HG02938 (cell line): ENCODE measurements around the gene IFI44L.

Experiments
- ATAC-seq: cut with Tn5 transposase; IDR thresholded peaks from one replicate; pipeline ENCODE4 v1.9.1; 2021; ENCODE audit warnings: mild to moderate bottlenecking, moderate library complexity; ENCODE audit not compliant: unreplicated experiment

The IFI44L gene

DNA sequence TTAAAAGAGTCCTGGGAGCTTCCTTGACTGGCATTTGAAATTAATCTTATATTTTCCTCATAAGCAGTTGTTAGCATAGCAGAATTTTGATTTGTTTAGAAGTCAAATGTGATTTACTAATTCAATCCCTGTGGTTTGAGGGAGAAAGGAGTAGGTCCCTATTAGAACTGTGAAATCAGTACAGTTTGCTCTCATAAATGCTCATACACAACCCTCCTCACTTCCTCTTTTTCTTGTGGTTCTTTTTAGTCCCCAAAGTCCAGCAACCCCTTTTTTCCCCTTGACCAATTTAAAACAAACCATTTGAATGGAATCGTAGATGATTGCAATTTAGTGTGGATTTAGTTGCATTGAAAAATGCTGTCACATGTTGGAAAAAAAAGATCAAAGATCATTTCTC lies 20.2 kb downstream of the IFI44L start:
- ATAC-seq = peak; percentile 76

DNA sequence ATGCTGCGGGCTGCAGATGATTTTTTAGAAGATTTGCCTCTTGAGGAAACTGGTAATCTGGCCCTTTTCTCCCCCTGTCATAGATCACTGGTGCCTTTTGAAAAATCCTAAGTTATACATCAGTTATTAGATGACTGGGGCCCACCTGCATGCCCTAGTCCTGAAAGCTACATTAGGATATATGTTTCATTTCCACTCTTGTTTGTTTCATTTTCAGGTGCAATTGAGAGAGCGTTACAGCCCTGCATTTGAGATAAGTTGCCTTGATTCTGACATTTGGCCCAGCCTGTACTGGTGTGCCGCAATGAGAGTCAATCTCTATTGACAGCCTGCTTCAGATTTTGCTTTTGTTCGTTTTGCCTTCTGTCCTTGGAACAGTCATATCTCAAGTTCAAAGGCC lies 21.3 kb downstream of the IFI44L start:
- ATAC-seq = no peak

DNA sequence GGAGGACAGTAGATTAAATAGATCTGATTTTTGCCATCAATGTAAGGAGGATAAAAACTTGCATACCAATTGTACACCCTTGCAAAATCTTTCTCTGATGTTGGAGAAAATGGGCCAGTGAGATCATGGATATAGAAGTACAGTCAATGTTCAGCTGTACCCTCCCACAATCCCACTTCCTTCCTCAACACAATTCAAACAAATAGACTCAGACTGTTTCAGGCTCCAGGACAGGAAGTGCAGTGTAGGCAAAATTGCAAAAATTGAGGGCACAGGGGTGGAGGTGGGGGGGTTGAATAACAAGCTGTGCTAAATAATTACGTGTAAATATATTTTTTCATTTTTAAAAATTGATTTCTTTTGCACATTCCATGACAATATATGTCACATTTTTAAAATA lies 25.5 kb downstream of the IFI44L start:
- no peak for ATAC-seq

DNA sequence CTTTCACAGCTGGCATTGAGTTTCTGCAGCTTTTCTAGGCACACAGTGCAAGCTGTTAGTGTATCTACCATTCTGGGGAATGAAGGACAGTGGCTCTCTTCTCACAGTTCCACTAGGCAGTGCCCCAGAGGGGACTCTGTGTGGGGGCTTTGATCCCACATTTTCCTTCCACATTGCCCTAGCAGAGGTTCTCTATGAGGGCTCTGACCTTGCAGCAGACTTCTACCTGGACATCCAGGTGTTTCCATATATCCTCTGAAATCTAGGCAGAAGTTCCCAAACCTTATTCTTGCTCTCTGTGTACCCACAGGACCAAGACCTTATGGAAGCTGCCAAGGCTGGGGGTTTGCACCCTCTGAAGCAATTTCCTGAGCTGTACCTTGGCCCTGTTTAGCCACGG lies 27.0 kb downstream of the IFI44L start:
- ATAC-seq = no peak

DNA sequence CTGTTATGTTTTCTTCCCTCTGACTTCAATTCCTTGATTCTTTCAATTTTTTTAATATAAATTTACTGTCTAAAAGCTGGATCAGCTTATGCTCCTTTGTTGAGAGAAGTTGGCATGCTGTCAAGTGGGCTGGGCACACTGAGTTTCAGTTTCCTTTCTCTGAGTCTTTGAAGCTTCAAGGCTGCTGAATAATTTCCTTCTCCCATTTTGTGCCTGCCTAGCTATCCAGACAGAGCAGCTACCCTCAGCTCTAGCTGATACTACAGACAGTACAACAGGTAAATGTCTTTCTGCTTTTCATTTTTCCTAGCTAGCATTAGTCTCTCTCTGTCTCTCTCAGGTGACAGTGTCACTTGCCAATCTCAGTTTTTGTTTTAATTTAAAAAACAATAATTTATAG lies 29.4 kb downstream of the IFI44L start, which contains the start of gene IFI44:
IFI44 (plus strand) TSS at position 204 of the 400 bp plus-strand sequence. CDS start 365 bp downstream, outside the sequence.
- ATAC-seq = peak; percentile 81

DNA sequence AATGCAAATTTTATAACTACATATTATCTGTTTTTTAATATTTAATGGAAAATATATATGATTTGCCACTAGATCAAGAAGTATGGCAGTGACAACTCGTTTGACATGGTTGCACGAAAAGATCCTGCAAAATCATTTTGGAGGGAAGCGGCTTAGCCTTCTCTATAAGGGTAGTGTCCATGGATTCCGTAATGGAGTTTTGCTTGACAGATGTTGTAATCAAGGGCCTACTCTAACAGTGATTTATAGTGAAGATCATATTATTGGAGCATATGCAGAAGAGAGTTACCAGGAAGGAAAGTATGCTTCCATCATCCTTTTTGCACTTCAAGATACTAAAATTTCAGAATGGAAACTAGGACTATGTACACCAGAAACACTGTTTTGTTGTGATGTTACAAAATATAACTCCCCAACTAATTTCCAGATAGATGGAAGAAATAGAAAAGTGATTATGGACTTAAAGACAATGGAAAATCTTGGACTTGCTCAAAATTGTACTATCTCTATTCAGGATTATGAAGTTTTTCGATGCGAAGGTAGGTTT lies 29.9 kb downstream of the IFI44L start:
- no peak for ATAC-seq

DNA sequence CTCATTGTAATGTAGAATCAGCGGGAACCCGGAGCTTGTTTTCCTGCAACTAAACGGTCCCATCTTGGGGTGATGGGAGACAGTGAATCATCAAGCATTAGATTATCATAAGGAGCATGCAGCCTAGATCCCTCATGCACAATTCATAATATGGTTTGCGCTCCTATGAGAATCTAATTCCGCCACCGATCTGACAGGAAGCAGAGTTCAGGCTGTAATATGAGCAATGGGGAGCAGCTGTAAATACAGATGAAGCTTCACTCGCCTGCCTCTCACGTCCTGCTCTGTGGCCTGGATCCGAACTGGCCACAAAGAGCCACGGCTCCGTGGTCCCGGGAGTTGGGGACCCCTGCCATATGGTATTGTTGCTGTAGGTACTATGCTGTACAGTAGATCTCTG lies 31.0 kb downstream of the IFI44L start:
- ATAC-seq = no peak

DNA sequence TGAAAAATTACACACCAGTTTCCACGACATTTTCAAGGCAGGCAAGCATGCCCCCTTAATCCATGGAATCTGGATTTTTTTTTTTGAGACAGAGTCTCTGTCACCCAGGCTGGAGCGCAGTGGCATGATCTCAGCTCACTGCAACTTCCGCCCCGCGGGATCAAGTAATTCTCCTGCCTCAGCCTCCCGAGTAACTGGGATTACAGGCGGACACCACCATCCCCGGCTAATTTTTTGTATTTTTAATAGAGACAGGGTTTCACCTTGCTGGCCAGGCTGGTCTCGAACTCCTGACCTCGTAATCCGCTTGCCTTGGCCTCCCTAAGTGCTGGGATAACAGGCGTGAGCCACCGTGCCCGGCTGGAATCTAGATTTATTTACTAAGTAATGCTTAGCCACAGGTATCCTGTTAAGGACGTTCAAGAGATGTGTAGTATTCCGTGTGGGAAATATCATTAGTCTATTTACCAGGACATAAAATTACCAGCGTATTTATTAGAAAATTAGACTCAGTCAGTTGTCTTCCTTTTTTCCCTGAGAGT lies 31.8 kb downstream of the IFI44L start:
- no peak for ATAC-seq

DNA sequence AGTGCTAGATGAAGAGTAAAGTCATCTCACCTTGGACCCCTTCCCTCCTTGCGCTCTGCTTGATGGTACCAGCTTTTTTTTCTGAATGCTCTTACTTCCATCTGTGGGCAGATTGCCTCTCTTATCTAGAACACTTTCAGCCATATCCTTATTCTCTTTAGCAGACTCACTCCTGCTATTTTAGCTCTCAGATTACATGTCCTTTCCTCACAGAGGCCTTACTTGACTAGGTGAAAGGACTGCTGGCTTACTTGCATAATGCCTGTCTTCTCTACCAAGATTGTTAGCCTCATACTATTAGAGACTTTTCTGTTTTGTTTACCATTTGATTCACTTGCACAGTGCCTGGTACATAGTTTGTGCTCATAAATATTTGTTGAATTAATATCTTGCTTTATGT lies 38.7 kb downstream of the IFI44L start:
- ATAC-seq = no peak

DNA sequence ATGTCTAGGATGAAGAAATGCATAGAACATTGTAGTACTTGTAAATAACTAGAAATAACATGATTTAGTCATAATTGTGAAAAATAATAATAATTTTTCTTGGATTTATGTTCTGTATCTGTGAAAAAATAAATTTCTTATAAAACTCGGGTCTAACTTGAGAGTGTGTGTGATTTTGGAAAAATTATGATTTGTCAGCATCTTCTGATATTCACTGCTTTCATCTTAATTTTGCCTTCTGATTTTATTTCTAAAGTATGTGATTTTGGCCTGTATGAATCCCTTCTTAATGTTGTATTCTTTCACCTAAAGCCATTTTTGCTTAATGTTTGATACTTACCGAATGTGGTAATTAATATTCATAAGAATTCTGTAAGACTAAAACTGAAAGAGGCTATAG lies 43.7 kb downstream of the IFI44L start:
- ATAC-seq = no peak

DNA sequence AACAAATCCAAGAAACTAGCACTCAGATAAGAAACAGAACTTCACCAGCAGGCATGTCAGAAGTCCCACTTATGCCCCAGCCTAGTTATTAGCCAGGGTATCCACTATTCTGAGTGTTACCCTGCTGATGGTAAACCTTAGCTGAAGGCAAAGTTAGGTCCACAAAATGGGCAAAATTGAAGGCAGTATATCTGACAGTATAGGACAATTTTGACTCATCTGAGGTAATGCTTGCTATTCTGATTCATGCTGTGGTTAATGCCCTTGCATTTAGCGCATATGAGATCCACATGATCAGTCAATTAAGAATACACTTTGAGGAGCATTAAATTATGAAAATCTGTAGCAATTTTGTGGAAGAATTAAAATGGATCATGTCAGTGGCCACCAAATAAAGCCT lies 44.5 kb downstream of the IFI44L start:
- no peak for ATAC-seq

DNA sequence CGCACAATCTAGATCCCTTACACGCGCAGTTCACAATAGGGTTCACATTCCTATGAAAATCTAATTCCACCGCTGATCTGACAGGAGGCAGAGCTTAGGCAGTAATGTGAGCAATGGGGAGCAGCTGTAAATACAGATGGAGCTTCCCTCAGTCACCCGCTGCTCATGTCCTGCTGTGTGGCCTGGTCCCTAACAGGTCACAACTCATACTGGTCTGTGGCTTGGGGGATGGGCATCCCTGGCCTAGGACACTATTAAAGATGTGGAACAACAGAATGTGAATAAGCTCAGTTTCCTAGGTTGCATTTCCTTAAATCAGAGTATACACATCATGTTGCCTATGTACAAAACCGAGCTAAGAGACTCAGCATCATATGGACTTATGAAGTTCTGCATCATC lies 45.6 kb downstream of the IFI44L start:
- ATAC-seq = no peak

DNA sequence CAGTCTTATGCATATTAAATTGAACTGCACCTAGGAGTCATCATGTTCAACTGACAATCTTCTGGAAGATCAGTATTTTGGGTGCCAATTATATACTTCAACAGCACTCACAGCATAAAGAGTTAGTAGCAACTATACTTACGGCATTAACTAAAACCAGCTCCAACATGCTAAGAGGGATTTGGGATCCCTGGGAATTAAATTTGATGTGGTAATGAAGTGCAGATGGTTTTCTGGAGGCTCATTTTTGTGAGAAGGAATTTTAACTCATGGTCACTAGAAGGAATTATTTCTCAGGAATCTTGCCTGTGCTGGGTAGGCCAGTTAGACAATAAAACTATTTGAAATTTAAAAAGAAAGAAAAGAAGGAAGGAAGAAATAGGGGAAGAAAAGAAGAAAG lies 47.7 kb downstream of the IFI44L start:
- no peak for ATAC-seq

DNA sequence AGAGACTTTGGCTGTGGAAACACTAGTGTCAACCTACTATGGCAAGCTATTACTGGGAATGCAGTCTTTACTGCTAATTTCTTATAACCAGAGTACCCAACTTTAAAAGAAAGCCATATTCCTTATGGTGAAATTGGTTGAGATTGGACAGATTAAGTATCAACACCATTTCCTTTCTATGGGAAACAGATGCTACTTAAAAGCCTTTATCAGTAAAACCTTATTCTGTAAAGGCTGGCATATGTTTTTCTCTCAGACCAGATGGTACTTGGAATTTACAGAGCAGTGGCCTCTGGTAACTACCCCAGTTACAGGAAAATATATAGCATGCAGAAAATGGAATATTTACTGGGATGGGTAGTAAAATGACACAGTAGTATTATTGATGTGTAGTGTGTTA lies 48.2 kb downstream of the IFI44L start:
- no peak for ATAC-seq

DNA sequence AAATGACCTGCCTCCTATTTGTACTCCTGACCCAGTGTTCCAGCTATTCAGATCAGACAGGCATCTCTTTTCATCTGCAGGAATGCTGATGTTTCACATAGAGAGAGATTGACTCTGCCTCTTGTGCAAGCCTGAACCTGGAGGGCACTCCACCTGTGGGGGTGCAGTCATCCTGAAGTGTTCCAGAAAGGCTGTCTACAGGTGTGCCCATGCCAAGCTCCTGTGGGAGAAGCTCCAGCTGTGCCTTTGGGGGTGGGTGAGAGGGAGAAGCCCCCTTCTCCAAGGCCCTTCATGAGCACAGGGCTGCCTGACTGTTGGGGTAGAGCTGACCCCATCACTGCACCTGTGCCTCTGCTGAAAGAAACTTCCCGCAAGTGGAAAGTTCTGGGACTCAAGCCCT lies 52.2 kb downstream of the IFI44L start:
- no peak for ATAC-seq

DNA sequence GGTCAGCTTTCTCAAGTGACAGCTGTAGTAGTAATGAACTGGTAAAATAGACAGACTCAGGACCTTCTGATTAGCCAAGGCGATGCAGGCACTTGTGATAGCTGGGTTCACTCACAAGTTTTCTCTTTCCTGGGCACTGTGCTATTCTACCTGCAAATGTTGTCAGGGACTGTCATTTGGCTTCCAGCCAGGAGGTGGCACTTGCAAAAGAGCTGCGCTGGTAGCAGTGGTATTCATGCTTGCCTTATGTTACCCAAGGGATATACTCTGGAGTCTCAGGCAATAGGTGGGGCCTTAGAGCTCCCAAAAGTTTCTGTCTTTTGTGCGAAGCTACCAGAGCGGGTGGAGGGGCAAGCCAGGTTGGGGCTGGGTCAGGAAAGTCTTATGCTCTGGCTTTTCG lies 52.9 kb downstream of the IFI44L start:
- ATAC-seq = no peak

DNA sequence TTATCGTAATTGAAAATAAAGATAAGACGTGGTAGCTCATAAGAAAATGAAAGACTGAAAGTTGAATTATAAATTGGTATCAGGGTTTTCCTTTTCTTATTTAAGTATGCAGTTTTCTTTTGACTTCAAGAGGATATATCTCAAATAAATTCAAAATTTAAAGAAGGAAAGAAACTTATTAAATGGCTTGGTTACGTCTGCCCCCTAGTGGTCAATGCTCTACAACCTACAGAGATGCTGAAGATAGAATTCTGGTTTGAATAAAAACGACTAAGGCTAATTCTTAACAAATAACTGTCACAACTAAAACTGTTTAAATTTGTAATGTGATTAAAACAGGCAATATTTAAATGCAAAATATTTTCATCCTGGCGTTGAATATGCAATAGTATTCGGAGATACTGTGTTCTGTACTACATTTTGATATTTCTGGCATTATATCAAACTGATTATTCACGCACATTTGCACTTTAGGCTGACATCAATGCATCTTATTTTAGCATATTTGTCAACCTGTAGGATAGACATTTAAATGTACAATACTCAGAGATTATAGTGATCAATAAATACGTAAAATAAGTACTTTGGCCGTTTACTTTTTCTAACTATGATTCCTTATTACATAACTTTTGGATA lies 56.2 kb downstream of the IFI44L start:
- ATAC-seq = peak; percentile 33

DNA sequence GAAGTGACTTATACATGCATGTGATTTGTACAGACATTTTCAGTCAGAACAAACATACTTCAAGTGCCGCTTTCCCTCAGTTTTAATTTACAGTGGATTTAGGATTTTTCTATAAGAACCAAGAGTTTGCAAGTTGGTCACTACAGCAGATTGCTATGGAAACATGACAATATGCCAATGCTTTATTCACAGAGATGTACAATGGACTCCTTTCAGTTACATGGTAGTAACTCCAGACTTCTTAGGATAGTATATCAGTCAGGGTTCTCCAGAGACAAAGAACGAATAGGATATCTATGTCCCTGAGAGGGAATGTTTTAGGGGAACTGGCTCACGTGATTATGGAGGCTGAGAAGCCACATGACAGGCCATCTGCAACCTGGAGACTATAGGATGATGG lies 56.7 kb downstream of the IFI44L start:
- ATAC-seq = no peak

DNA sequence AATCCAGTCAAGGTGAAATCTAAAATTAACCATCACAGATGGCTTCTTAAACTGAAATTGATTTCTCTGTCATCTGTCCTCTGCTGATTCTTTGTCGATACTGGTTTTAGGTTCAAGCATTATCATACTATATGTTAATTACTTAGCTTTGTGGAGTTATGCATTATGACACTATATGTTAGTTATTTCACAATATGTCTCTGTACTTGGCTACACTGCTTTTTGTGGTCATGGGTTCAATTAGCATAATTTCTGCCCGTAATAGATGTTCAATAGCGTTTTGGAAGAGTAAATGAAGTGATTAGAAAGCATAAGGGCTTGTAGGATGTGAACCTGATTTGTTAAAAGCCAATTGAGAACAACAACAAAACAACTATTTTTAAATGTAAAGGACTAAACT lies 57.5 kb downstream of the IFI44L start:
- no peak for ATAC-seq

DNA sequence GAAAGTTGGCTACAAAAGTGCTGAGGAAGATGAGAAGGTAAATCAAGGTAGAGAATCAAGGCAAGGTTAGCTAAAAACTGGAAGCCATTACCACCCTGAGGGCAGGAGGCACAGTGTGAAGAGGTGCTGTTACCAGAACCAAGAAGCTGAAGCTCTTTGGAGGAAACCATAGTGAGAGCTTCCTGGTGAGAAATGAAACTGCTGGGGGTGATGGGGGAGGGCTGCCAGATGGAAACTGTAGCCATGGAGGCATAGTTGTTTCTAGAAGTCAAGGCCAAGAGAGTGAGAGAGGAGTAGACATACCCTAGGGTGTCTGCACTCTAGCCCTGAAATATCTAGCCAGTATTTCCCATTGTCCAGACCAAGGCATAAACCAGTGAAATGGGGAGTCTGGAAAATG lies 58.1 kb downstream of the IFI44L start:
- peak; percentile 85 for ATAC-seq

DNA sequence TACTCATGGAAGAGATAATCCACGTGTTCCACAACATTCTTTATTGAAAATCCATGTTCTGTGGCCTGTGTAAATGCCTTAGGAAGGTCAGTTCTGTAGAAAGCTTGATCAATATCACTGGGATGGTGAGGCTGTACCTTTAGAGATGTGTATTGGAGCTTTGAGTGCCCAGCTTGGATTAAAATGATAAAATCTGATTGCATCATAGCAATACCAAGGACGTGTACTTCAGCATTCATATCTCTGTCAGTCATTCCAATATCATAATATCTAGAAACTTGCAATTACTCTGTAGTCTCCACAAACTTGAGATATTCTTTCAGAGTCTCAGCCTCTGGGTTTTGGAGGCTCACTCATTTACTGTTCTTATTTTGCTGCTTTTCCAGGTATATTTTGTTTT lies 61.0 kb downstream of the IFI44L start:
- no peak for ATAC-seq

DNA sequence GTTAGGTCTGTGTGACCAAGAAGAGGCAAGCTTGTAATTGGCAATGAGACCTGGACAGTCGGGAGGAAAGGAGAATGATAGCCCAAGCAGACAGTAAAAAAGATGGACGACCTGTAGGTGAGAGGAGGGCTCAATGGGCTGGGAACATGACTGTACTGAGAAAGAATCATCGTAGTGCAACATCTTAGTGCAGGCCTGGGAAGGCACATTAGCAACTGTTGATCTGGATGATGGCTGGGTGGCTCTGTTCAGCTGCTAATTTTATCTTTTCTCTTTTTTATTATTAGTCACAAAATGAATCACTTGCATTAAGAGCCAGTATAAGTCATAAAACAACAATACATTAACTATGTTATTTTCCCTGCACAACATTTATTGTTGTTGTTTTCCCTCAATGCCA lies 62.2 kb downstream of the IFI44L start:
- no peak for ATAC-seq

DNA sequence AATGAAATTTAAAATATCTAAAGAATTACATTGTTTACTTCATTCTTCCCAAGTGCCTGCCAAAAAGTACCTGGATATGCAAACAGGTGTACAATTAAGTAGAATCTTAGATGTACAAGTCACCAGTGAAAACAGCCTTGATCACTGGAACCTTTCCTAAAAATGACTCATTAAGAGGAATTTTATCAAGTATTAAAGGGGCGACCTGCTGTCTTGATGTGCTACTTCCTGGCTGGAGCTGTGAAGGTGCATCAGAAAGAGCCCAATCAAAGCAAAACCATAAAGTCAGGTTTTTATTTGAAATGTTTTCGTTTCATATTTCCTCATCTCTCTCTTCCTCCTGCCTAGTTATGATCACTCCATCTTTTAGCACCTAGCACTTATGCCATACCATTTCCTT lies 62.8 kb downstream of the IFI44L start:
- ATAC-seq = no peak
